ENCODE data around the gene C19orf85.

DNA sequence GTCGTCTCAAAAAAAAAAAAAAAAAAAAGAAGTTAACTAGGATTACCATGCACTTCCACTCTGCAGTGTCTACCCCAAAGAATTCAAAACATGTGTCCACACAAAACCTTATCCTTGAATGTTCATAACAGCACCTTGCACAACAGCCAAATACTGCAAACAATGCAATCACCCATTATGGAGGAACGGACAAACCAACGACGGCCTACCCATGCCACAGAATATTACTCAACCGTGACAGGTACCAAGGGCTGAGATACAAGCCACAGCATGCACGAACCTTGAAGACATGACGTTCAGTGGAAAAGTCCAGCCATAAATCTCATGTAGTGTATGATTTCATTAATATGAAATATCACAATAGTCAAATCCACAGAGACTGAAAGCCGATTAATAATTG lies 18.5 kb downstream of the C19orf85 start:
- no peak for TF ChIP-seq CTCF (IDR thresholded peaks at IDR 0.05)
- TF ChIP-seq POLR2A (IDR thresholded peaks at IDR 0.05), result no peak

Measured in uterus (tissue), 2 donors.